Ovary (tissue), 10 donors: ENCODE results near the gene RAD51D. TPM values are rescaled to one million over a fixed set of nuclear protein-coding genes. Genes with fewer than 3 reads are reported as not detected.

Experiments
- DNase-seq, 5 donors: peaks; one replicate each; pipeline ENCODE4 v3.0.0-alpha.2; 2019 to 2020
- H3K27ac ChIP-seq, 2 donors: fragments of 200-600 bp; one replicate each; pipeline versions ENCODE4 v1.5.1 to v1.8.0; 2019 to 2022
- H3K27me3 ChIP-seq: fragments of 200-600 bp; one replicate; pipeline ENCODE4 v1.8.0; 2022
- H3K36me3 ChIP-seq: fragments of 200-600 bp; sonication (generic); one replicate; pipeline ENCODE4 v1.5.1; 2019
- H3K4me1 ChIP-seq: one replicate; pipeline ENCODE4 v1.8.1; 2013; ENCODE audit warnings: mild to moderate bottlenecking, moderate library complexity; ENCODE audit not compliant: insufficient read depth
- H3K4me3 ChIP-seq: fragments of 200-600 bp; sonication (generic); one replicate; pipeline ENCODE4 v1.5.1; 2017
- H3K9me3 ChIP-seq, 2 donors: fragments of 200-600 bp in 1 of 2; sonication (generic) in 1 of 2; one replicate each; pipeline versions ENCODE4 v1.5.1 to v1.8.1; 2013 to 2019; ENCODE audit warnings: mild to moderate bottlenecking in 1 of 2, moderate library complexity in 1 of 2
- CTCF ChIP-seq, 3 donors: fragments of 450-650 bp in 2 of 3; fragments of 200-600 bp in 1 of 3; IDR thresholded peaks; one replicate each; pipeline versions ENCODE4 v1.5.1 to v1.8.0; 2016 to 2022; ENCODE audit warnings: antibody characterized with exemption in 3 of 3, mild to moderate bottlenecking in 1 of 3
- EP300 ChIP-seq: sonication (generic); formaldehyde crosslinking; IDR thresholded peaks from one replicate; pipeline ENCODE4 v1.6.1; 2017; ENCODE audit warnings: antibody characterized with exemption
- POLR2A ChIP-seq: fragments of 450-650 bp; IDR thresholded peaks from one replicate; pipeline ENCODE4 v1.6.1; 2017; ENCODE audit warnings: antibody characterized with exemption, mild to moderate bottlenecking, moderate library complexity
- WGBS, 3 donors: extraction: QIAGEN DNeasy Blood & Tissue Kit in 1 of 3; methylation state at CpG; one replicate each; pipeline versions ENCODE4 v1.1.5 to v1.1.7; 2013 to 2017; 5-methylcytosine and 5-hydroxymethylcytosine counted together
- intact Hi-C, 4 donors: fragments of 100-400 bp; cut with DNase I; formaldehyde crosslinking; loops; one replicate each; pipeline versions ENCODE4 v1.11.0 to v1.15.1; 2022 to 2023
- long read RNA-seq, 3 donors: library from polyadenylated mRNA in 2 of 3; unstranded in 2 of 3; transcript quantifications; one replicate each; pipeline ENCODE4 v2.0.0 and lab custom pipeline, GENCODE V29; 2021 to 2026
- polyA plus RNA-seq, 2 donors: library from polyadenylated mRNA; stranded (reverse); fragments of 200-250 nt in 1 of 2; fragments of 350-450 nt in 1 of 2; fragmentation: Illumina TruSeq in 1 of 2; extraction: RNeasy Lipid Tissue Mini Kit (QIAGEN cat#74804) in 1 of 2; gene quantifications; one replicate each; pipeline ENCODE4 v1.2.3, GENCODE V29; 2013 to 2014
- total RNA-seq, 7 donors: library from RNA; depleted of rRNA in 2 of 7; stranded (reverse); fragments of >200 nt in 2 of 7; fragmentation: NEBNext Ultra II Directional in 3 of 7; extraction: Animal tissue kit (Norgen Biotek cat#: 25700) in 3 of 7; gene quantifications; one replicate each; pipeline versions ENCODE4 v1.1.0 to v1.2.4, GENCODE V29; 2016 to 2023
- donor health status: DM: no; HTN: no; CAD: no; lungs with moderate emphysema.
- donor health status: DM: no; HTN: no; CAD: no.
- donor health status: Bipolar disorder and iron deficiency.
- donor health status: DM: yes; HTN: yes; CAD: no.
- donor health status: DM: no; HTN: no; CAD: no.
- donor health status: DM: yes; HTN: yes; CAD: no.

The RAD51D gene
- total RNA-seq (10 to 100 TPM in 5 of 7 donors, 1 to 10 TPM in 2; 7.3 to 16.7 (median 11.5) TPM), polyA plus RNA-seq (1 to 10 TPM; 7.5 to 9.3 TPM)
- long read RNA-seq, donor 1, full-length matches to known transcripts: 51 of 66 reads
- long read RNA-seq, donor 1, partial matches to known transcripts: 0 of 66 reads
- long read RNA-seq, donor 1, other reads (novel, unspliced or antisense): 15 of 66 reads
- long read RNA-seq, donor 2, full-length matches to known transcripts: 2 of 2 reads
- long read RNA-seq, donor 2, partial matches to known transcripts: 0 of 2 reads
- long read RNA-seq, donor 2, other reads (novel, unspliced or antisense): 0 of 2 reads
- long read RNA-seq, donor 3, full-length matches to known transcripts: 9 of 18 reads
- long read RNA-seq, donor 3, partial matches to known transcripts: 2 of 18 reads
- long read RNA-seq, donor 3, other reads (novel, unspliced or antisense): 7 of 18 reads

- Histone ChIP-seq H3K27ac (peak within 1 kb of the TSS; percentile 58 to 60), H3K4me3 (peak within 1 kb of the TSS; percentile 95), H3K4me1 (no peaks in the 10 kb centered on the region), H3K9me3 (no peaks in the 10 kb centered on the region), H3K36me3 (no peaks in the 10 kb centered on the region), H3K27me3 (no peaks in the 10 kb centered on the region)
- 0% methylated on average over 64 to 72 of the region's 72 CpGs for WGBS, 3 donors
- intact Hi-C loops: loop anchor here (2.0 to 10.0 kb wide), 4 partner anchors 577 to 865 kb away; partner anchors contain the start of gene CCL2 (in 1 of the 4)
- TF ChIP-seq CTCF (IDR thresholded peaks at IDR 0.05) (peak; percentile 81 to 96 (median 89)), EP300 (no peak), POLR2A (peak; percentile 38)
- peak; percentile 73 to 86 (median 78) for DNase-seq
Measured at GRCh38 chr17:35119370-35120165, at the start of gene RAD51D. TSS of gene RAD51D (minus strand) at chr17:35119860. CDS start at chr17:35119613, 247 bp downstream.

DNA sequence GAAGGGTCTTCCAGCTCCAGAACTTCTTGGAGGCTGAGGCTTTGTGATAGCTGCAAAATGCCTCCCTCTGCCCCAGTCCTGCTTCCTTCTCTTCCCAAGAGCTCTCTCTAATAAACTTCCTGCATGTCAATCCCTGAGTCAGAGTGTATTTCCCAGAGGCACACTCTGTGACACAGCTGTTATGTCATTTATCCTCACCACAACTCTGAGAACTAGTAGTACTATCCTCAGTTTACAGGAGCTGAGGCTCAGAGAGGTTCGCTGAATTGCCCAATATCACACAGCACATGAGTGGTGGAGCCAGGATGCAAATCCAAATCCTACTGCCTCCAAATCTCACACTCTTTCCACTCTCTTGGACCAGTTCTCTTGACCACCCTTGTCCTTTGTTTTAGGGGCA lies 48.0 kb upstream of the RAD51D start:
- no peaks in the 10 kb centered on the region for H3K27me3 ChIP-seq
- no peak for DNase-seq
- no peaks in the 10 kb centered on the region for H3K9me3 ChIP-seq
- WGBS, 3 donors: 71 to 78% (median 75%) methylated on average over 1 of the region's 1 CpG
- no peaks in the 10 kb centered on the region for H3K36me3 ChIP-seq
- TF ChIP-seq EP300 (no peak), POLR2A (no peak)
- no peak overlapping the region for H3K27ac ChIP-seq
- H3K4me3 ChIP-seq: no peak overlapping the region
- intact Hi-C loops: no loop called here
- no peaks in the 10 kb centered on the region for H3K4me1 ChIP-seq

GRCh38 chr17:35167046-35167445 lies 47.4 kb upstream of the RAD51D start:
- H3K9me3 ChIP-seq: no peaks in the 10 kb centered on the region
- WGBS, 3 donors: 34 to 45% (median 41%) methylated on average over 3 of the region's 3 CpGs

DNA sequence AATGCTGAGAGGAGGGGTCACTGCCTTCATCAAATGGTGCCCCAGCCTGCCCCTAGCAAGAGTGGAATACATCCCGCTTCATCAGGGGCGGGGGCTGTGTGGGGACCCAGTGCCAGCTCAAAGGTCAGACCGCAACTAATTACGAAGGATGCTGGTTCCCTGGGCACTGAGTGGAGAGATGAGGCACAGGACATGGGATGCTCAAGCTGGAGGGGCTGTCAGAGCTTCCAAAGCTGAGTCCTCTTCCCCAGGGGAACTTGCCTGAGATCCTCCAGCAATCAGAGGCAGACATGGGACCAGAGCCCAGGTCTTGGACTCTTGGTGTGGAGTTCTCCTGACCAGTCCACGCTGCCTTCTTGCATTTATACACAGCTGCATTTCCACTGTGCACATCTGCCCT lies 46.9 kb upstream of the RAD51D start:
- H3K4me3 ChIP-seq: no peak overlapping the region
- no peaks in the 10 kb centered on the region for H3K4me1 ChIP-seq
- H3K36me3 ChIP-seq: no peaks in the 10 kb centered on the region
- intact Hi-C loops: no loop called here
- DNase-seq: no peak
- TF ChIP-seq POLR2A (no peak), CTCF (IDR thresholded peaks at IDR 0.05) (no peak), EP300 (no peak)
- WGBS, 3 donors: 55 to 74% (median 69%) methylated on average over 2 to 5 of the region's 5 CpGs
- no peak overlapping the region for H3K27ac ChIP-seq
- no peaks in the 10 kb centered on the region for H3K27me3 ChIP-seq
- no peaks in the 10 kb centered on the region for H3K9me3 ChIP-seq

More at GRCh38 chr17:35167046-35167445, 47.4 kb upstream of the RAD51D start:
- Histone ChIP-seq H3K27ac (no peak overlapping the region), H3K36me3 (no peaks in the 10 kb centered on the region), H3K4me1 (no peaks in the 10 kb centered on the region), H3K27me3 (no peaks in the 10 kb centered on the region), H3K4me3 (no peak overlapping the region)
- DNase-seq: no peak
- intact Hi-C loops: no loop called here
- TF ChIP-seq EP300: no peak
- no peak for TF ChIP-seq CTCF (IDR thresholded peaks at IDR 0.05)
- TF ChIP-seq POLR2A: no peak
